Lower lobe of right lung (tissue), 2 donors: ENCODE results near the gene JAKMIP1. TPM values are rescaled to one million over a fixed set of nuclear protein-coding genes. Genes with fewer than 3 reads are reported as not detected.

Experiments used
- ATAC-seq, 2 donors: fragments of 200-7000 bp; cut with Tn5 transposase; one replicate each; pipeline ENCODE4 v1.9.1; 2020 to 2022; ENCODE audit warnings: mild to moderate bottlenecking in 2 of 2, moderate library complexity in 2 of 2
- DNase-seq: peaks from one replicate; pipeline ENCODE4 v3.0.0-alpha.2; 2020
- H3K27ac ChIP-seq: fragments of 200-600 bp; one replicate; pipeline ENCODE4 v1.8.0; 2022
- H3K27me3 ChIP-seq: fragments of 200-600 bp; one replicate; pipeline ENCODE4 v1.8.0; 2022; ENCODE audit warnings: low read depth
- H3K36me3 ChIP-seq: fragments of 200-600 bp; one replicate; pipeline ENCODE4 v1.8.0; 2022; ENCODE audit warnings: mild to moderate bottlenecking
- H3K4me1 ChIP-seq: fragments of 200-600 bp; one replicate; pipeline ENCODE4 v1.8.0; 2022
- H3K4me3 ChIP-seq: fragments of 200-600 bp; one replicate; pipeline ENCODE4 v1.8.0; 2022; ENCODE audit warnings: mild to moderate bottlenecking
- H3K9me3 ChIP-seq: fragments of 200-600 bp; one replicate; pipeline ENCODE4 v1.8.0; 2022
- intact Hi-C: fragments of 100-400 bp; cut with DNase I; formaldehyde crosslinking; loops from one replicate; pipeline ENCODE4 v1.11.0; 2022
- total RNA-seq: library from RNA; stranded (reverse); fragmentation: NEBNext Ultra II Directional; extraction: Animal tissue kit (Norgen Biotek cat#: 25700); gene quantifications from one replicate; pipeline ENCODE4 v1.2.1, GENCODE V29; 2021
- TF ChIP-seq, protein P1 (sequence below): fragments of 200-600 bp; IDR thresholded peaks from one replicate; pipeline ENCODE4 v1.8.0; 2022; ENCODE audit warnings: antibody characterized with exemption, mild to moderate bottlenecking
- donor health status: DM: no; HTN: yes; CAD: no; lungs with severe emphysema.

The JAKMIP1 gene
- total RNA-seq, 1 donor from 2014 or later: 0.65 TPM

DNA sequence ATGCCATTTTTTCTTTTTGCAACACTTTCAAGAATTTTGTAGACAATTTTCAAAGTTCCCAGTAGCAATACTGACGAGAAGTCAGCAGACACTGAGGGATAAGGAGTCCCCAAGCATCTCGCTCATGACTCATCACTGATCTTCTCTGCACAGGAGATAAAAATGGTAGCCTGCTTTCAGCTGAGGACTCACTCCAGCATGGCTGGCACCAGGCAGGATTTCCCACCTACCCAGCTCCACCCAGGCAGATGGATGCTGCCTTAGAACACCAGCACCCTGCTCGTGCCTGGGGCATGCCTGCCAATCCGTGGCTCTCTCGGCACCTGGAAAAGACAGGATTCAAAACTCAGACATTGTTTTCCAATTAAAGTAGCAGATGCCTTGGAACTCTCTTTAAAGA lies 24.9 kb downstream of the JAKMIP1 start:
- ATAC-seq (no peak), DNase-seq (peak; percentile 7)
- Histone ChIP-seq H3K9me3 (no peaks in the 10 kb centered on the region), H3K27me3 (peaks cover 9% of the 10 kb centered on the region), H3K4me3 (no peak overlapping the region), H3K27ac (no peak overlapping the region), H3K4me1 (no peaks in the 10 kb centered on the region), H3K36me3 (no peaks in the 10 kb centered on the region)
- intact Hi-C loops: no loop called here
- TF ChIP-seq, protein P1, sequence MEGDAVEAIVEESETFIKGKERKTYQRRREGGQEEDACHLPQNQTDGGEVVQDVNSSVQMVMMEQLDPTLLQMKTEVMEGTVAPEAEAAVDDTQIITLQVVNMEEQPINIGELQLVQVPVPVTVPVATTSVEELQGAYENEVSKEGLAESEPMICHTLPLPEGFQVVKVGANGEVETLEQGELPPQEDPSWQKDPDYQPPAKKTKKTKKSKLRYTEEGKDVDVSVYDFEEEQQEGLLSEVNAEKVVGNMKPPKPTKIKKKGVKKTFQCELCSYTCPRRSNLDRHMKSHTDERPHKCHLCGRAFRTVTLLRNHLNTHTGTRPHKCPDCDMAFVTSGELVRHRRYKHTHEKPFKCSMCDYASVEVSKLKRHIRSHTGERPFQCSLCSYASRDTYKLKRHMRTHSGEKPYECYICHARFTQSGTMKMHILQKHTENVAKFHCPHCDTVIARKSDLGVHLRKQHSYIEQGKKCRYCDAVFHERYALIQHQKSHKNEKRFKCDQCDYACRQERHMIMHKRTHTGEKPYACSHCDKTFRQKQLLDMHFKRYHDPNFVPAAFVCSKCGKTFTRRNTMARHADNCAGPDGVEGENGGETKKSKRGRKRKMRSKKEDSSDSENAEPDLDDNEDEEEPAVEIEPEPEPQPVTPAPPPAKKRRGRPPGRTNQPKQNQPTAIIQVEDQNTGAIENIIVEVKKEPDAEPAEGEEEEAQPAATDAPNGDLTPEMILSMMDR: no peak

DNA sequence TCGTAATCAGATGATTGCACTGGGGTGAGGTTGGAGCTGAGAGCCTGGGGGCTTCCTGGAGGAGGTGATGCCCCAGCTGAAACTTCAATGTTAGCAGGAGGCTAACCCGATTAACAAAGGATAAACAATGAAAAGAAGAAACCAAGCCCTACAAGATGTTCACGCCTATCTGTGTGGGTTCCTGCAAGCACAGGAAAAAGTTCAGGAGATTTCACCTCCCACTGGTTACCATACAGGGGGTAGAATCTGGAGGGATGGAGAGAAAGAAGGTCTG lies 27.5 kb downstream of the JAKMIP1 start:
- Histone ChIP-seq H3K36me3 (no peaks in the 10 kb centered on the region), H3K9me3 (no peaks in the 10 kb centered on the region), H3K27ac (no peak overlapping the region), H3K4me3 (no peak overlapping the region), H3K4me1 (no peaks in the 10 kb centered on the region), H3K27me3 (no peaks in the 10 kb centered on the region)
- no peak for DNase-seq
- TF ChIP-seq, protein P1: no peak
- intact Hi-C loops: no loop called here
- no peak for ATAC-seq

DNA sequence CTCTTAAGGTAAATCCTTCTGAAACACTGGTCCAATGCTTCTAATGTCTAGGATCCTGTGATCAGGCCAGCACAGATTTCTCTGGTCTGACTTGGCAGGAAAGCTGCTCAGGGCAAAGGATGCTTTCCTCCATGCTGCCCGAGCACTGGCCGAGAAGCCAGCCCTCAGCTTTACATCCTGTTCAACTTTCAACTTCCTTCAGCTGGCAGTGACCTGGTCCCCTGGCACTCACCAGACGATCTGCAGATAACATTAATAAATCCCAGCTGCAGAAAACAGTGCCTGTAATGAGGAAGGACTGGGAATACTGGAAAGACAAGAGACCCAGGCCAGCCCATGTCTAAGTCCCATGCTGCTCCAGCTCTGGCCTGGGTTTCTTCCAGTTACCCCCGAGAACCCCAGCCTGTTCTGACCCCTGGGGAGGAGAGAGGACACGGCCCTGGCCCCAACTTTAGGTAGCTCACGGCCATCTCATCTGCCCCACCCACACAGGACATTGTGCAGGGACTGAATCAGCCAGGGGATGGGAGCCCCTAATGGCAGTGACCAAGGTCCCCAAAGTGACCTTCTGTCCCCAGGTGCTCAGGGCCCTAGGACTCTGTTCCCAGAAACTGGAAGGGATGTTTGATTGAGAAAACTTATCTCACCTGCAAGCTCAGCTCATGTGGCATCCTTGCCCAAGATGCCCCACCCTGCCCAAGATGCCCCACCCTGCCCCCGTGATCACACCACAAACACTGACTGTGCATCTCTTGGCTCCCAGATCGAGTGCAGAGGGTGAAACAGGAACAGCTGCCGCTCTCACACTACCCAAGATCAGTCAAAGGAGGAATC lies 28.0 kb downstream of the JAKMIP1 start:
- TF ChIP-seq, protein P1: no peak
- Histone ChIP-seq H3K9me3 (no peaks in the 10 kb centered on the region), H3K36me3 (no peaks in the 10 kb centered on the region), H3K27ac (no peak overlapping the region), H3K4me3 (no peak overlapping the region), H3K27me3 (no peaks in the 10 kb centered on the region), H3K4me1 (no peaks in the 10 kb centered on the region)
- intact Hi-C loops: no loop called here
- ATAC-seq: no peak
- no peak for DNase-seq

DNA sequence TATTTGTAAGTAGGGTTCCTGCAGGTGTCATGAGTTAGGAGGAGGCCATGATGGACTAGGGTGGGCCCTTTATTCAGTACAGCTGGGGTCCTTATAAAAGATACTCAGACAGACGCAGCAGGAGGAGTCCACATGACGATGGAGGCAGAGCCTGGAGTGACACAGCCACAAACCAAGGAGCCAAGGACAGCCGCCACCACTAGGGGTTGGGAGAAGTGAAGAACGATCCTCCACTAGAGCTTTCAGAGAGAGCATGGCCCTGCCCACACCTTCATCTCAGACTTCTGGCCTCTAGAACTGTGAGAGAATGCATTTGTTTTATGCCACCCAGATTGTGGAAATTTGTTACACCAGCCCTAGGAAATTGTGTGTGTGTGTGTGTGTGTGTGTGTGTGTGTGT lies 31.1 kb downstream of the JAKMIP1 start:
- Histone ChIP-seq H3K27me3 (no peaks in the 10 kb centered on the region), H3K27ac (no peak overlapping the region), H3K9me3 (no peaks in the 10 kb centered on the region), H3K4me3 (no peak overlapping the region), H3K4me1 (no peaks in the 10 kb centered on the region), H3K36me3 (no peaks in the 10 kb centered on the region)
- intact Hi-C loops: no loop called here
- TF ChIP-seq, protein P1: no peak
- DNase-seq (no peak), ATAC-seq (no peak)

DNA sequence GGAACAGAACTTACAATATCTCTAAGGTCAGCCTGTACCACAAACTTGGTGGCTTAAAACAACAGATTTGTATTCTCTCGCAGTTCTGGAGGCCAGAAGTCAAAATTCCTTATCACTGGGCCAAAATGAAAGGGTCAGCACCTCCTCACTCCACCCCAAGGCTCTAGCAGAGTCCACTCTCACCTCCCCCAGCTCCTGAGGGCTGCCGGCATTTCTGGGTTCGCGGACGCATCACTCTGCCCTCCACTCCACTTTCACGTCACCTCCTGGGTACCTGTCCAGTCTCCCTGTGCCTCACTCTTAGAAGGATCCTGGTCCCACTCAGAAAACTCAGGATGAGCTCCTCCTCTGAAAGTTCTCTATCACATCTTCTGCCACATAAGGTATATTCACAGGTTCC lies 34.6 kb downstream of the JAKMIP1 start:
- DNase-seq (no peak), ATAC-seq (no peak)
- Histone ChIP-seq H3K4me3 (no peak overlapping the region), H3K36me3 (no peaks in the 10 kb centered on the region), H3K27ac (no peak overlapping the region), H3K4me1 (no peaks in the 10 kb centered on the region), H3K9me3 (no peaks in the 10 kb centered on the region), H3K27me3 (no peaks in the 10 kb centered on the region)
- TF ChIP-seq, protein P1: no peak
- intact Hi-C loops: no loop called here
